ENCODE measurements around the gene TNFRSF1B. TPM values are rescaled to one million over a fixed set of nuclear protein-coding genes. Genes with fewer than 3 reads are reported as not detected.

TNFRSF1B gene
- total RNA-seq, 6 experiments from 2014 or later: 0.14 to 0.66 (median 0.33) TPM

- Mint-ChIP-seq H3K27me3 (ENCODE audit: insufficient read depth) (peaks cover 11% of the 10 kb centered on the region), H3K9me3 (no peaks in the 10 kb centered on the region)
- DNase-seq: no peak
These were observed 12.9 kb downstream of the TNFRSF1B start for GRCh38 chr1:12179676-12180075.

GRCh38 chr1:12180315-12180714 lies 13.5 kb downstream of the TNFRSF1B start:
- Mint-ChIP-seq H3K27me3 (ENCODE audit: insufficient read depth) (peaks cover 11% of the 10 kb centered on the region), H3K4me1 (ENCODE audit: low read depth) (peaks cover 27% of the 10 kb centered on the region), H3K36me3 (ENCODE audit: low read depth) (no peaks in the 10 kb centered on the region), H3K9me3 (no peaks in the 10 kb centered on the region), H3K27ac (no peak overlapping the region), H3K4me3 (no peak overlapping the region)
- DNase-seq: no peak
- TF ChIP-seq, protein P1, sequence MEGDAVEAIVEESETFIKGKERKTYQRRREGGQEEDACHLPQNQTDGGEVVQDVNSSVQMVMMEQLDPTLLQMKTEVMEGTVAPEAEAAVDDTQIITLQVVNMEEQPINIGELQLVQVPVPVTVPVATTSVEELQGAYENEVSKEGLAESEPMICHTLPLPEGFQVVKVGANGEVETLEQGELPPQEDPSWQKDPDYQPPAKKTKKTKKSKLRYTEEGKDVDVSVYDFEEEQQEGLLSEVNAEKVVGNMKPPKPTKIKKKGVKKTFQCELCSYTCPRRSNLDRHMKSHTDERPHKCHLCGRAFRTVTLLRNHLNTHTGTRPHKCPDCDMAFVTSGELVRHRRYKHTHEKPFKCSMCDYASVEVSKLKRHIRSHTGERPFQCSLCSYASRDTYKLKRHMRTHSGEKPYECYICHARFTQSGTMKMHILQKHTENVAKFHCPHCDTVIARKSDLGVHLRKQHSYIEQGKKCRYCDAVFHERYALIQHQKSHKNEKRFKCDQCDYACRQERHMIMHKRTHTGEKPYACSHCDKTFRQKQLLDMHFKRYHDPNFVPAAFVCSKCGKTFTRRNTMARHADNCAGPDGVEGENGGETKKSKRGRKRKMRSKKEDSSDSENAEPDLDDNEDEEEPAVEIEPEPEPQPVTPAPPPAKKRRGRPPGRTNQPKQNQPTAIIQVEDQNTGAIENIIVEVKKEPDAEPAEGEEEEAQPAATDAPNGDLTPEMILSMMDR (IDR thresholded peaks at IDR 0.05): no peak

More at GRCh38 chr1:12179676-12180075, 12.9 kb downstream of the TNFRSF1B start:
- TF ChIP-seq, protein P1 (IDR thresholded peaks at IDR 0.05): no peak
- H3K4me3 Mint-ChIP-seq: no peak overlapping the region
- no peak overlapping the region for H3K27ac Mint-ChIP-seq
- H3K36me3 Mint-ChIP-seq (ENCODE audit: low read depth): no peaks in the 10 kb centered on the region
- peaks cover 27% of the 10 kb centered on the region for H3K4me1 Mint-ChIP-seq (ENCODE audit: low read depth)

DNA sequence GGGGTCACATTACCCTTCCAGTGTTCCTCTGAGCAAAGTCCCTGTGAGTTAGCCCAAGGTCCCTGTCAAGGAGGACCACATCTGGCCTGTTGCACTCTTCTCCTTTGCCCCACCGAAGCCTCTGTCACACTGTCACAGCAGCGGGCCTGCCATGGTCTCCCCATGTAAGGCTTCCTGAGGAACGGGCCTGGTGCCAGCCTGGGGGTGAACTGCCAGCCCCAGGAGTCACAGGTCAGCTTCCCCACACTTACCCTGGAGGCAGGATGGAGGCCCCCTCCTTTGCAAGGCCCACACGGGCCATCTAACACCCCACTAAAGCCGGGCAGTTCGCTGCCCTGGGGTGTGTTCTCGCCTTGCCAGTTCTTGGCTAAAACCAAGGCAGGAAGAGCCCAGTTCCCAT lies 14.1 kb downstream of the TNFRSF1B start:
- Mint-ChIP-seq H3K4me3 (no peak overlapping the region), H3K27ac (no peak overlapping the region), H3K4me1 (ENCODE audit: low read depth) (peaks cover 27% of the 10 kb centered on the region), H3K27me3 (ENCODE audit: insufficient read depth) (peaks cover 11% of the 10 kb centered on the region), H3K9me3 (no peaks in the 10 kb centered on the region), H3K36me3 (ENCODE audit: low read depth) (no peaks in the 10 kb centered on the region)
- TF ChIP-seq, protein P1 (IDR thresholded peaks at IDR 0.05): no peak
- no peak for DNase-seq

DNA sequence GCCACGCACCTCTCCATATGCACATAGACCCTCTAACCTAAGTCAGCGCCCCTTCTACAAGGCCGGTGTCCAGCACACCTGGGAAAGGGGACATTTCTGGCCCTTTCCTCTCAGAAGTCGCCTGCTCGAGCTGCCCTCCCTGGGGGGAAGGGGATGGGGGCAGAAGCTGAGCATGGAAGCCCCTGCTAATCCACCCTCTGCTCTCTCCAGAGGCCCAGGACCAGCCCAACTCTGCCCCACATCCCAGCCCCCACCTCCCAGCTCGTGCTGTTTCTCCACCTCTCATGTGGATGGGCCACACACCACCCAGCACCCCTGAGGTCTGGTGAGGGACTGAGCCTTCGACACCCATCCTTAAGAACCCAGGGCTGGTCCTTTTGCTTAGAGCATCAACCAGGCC lies 14.8 kb downstream of the TNFRSF1B start:
- peaks cover 11% of the 10 kb centered on the region for H3K27me3 Mint-ChIP-seq (ENCODE audit: insufficient read depth)
- no peak overlapping the region for H3K27ac Mint-ChIP-seq
- DNase-seq: no peak

DNA sequence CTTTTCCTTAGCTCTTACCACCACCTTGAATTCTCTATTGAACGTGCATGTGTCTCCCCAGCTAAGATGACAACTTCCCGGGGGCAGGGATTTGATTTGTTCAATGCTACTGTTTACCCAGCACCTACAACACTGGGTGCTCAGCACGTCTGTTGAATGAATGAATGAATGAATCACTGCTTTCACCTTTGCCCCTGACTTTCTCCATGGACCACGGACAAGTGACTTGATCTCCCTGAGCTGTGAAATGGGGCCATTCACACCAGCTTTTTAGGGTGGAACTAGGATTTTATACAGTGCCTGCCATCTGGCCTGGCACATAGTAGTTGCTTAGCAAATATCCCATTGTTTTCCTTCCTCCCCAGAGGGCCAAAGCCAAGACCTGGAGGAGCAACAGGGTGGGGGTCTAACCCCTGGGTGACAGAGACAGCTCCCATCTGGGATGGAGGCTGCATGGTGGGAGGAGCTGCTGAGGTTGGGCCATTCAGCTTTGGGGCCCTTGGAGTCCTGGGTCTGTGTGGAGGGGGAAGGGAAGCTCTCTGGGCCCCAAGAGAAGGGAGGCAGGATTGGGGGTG lies 15.7 kb downstream of the TNFRSF1B start:
- Mint-ChIP-seq H3K36me3 (ENCODE audit: low read depth) (no peaks in the 10 kb centered on the region), H3K4me3 (no peak overlapping the region), H3K27me3 (ENCODE audit: insufficient read depth) (peaks cover 15% of the 10 kb centered on the region), H3K9me3 (no peaks in the 10 kb centered on the region), H3K27ac (no peak overlapping the region), H3K4me1 (ENCODE audit: low read depth) (peaks cover 26% of the 10 kb centered on the region)
- no peak for DNase-seq
- TF ChIP-seq, protein P1 (IDR thresholded peaks at IDR 0.05): no peak

More for the DNA sequence above, 14.8 kb downstream of the TNFRSF1B start:
- TF ChIP-seq, protein P1 (IDR thresholded peaks at IDR 0.05): no peak
- Mint-ChIP-seq H3K4me1 (ENCODE audit: low read depth) (peaks cover 27% of the 10 kb centered on the region), H3K4me3 (no peak overlapping the region), H3K36me3 (ENCODE audit: low read depth) (no peaks in the 10 kb centered on the region), H3K9me3 (no peaks in the 10 kb centered on the region)

Data from HFFc6 (cell line).